Parathyroid adenoma (tissue), 2 donors: ENCODE measurements around the gene LSAMP.

Experiments used
- H2AFZ ChIP-seq: fragments of 300-600 bp; sonication (generic); one replicate; pipeline ENCODE4 v1.7.0; 2017; ENCODE audit warnings: antibody characterized with exemption, mild to moderate bottlenecking
- H3K27ac ChIP-seq: fragments of 300-600 bp; sonication (generic); one replicate; pipeline ENCODE4 v1.7.0; 2017
- H3K27me3 ChIP-seq: fragments of 300-600 bp; sonication (generic); one replicate; pipeline ENCODE4 v1.7.0; 2017; ENCODE audit warnings: low read length; ENCODE audit not compliant: control insufficient read depth, insufficient read depth
- H3K36me3 ChIP-seq: fragments of 300-600 bp; sonication (generic); one replicate; pipeline ENCODE4 v1.7.0; 2017; ENCODE audit warnings: low read length; ENCODE audit not compliant: control insufficient read depth, insufficient read depth
- H3K4me1 ChIP-seq: fragments of 300-600 bp; sonication (generic); one replicate; pipeline ENCODE4 v1.7.0; 2017; ENCODE audit warnings: control low read depth
- H3K4me2 ChIP-seq: fragments of 300-600 bp; sonication (generic); one replicate; pipeline ENCODE4 v1.7.0; 2017; ENCODE audit warnings: low read length
- H3K4me3 ChIP-seq: fragments of 300-600 bp; sonication (generic); one replicate; pipeline ENCODE4 v1.7.0; 2017; ENCODE audit warnings: low read depth, low read length
- H3K79me2 ChIP-seq: fragments of 300-600 bp; sonication (generic); one replicate; pipeline ENCODE4 v1.7.0; 2017; ENCODE audit warnings: control low read depth
- H3K9ac ChIP-seq: fragments of 300-600 bp; sonication (generic); one replicate; pipeline ENCODE4 v1.7.0; 2017; ENCODE audit warnings: mild to moderate bottlenecking
- H3K9me3 ChIP-seq: fragments of 300-600 bp; sonication (generic); one replicate; pipeline ENCODE4 v1.7.0; 2017; ENCODE audit warnings: low read length; ENCODE audit not compliant: control insufficient read depth
- CTCF ChIP-seq: fragments of 300-600 bp; sonication (generic); IDR thresholded peaks from one replicate; pipeline ENCODE4 v1.7.0; 2017; ENCODE audit warnings: antibody characterized with exemption, mild to moderate bottlenecking
- donor health status: primary hyperparathyroidism.

Gene LSAMP

GRCh38 chr3:116242825-116243224, 202.5 kb downstream of the LSAMP start:
- Histone ChIP-seq H3K27me3 (no peaks in the 10 kb centered on the region), H3K4me3 (no peak overlapping the region), H3K79me2 (no peaks in the 10 kb centered on the region), H3K4me1 (no peaks in the 10 kb centered on the region), H2AFZ (no peak overlapping the region), H3K9me3 (no peaks in the 10 kb centered on the region), H3K9ac (no peak overlapping the region), H3K36me3 (no peaks in the 10 kb centered on the region), H3K27ac (no peak overlapping the region), H3K4me2 (no peak overlapping the region)
- no peak for TF ChIP-seq CTCF

GRCh38 chr3:116241677-116242076, 203.6 kb downstream of the LSAMP start:
- no peak overlapping the region for H3K4me2 ChIP-seq
- H3K36me3 ChIP-seq: no peaks in the 10 kb centered on the region
- H3K4me1 ChIP-seq: no peaks in the 10 kb centered on the region
- no peak overlapping the region for H3K27ac ChIP-seq
- no peaks in the 10 kb centered on the region for H3K27me3 ChIP-seq
- H3K79me2 ChIP-seq: no peaks in the 10 kb centered on the region
- TF ChIP-seq CTCF: no peak
- no peak overlapping the region for H2AFZ ChIP-seq
- no peak overlapping the region for H3K4me3 ChIP-seq
- H3K9ac ChIP-seq: no peak overlapping the region
- H3K9me3 ChIP-seq: no peaks in the 10 kb centered on the region

GRCh38 chr3:116240261-116240660, 205.0 kb downstream of the LSAMP start:
- Histone ChIP-seq H3K4me2 (no peak overlapping the region), H3K4me3 (no peak overlapping the region), H2AFZ (no peak overlapping the region), H3K27me3 (no peaks in the 10 kb centered on the region), H3K9ac (no peak overlapping the region), H3K79me2 (no peaks in the 10 kb centered on the region), H3K36me3 (no peaks in the 10 kb centered on the region), H3K27ac (no peak overlapping the region), H3K9me3 (no peaks in the 10 kb centered on the region), H3K4me1 (no peaks in the 10 kb centered on the region)
- no peak for TF ChIP-seq CTCF

- no peaks in the 10 kb centered on the region for H3K27me3 ChIP-seq
- H3K4me2 ChIP-seq: no peak overlapping the region
- H3K27ac ChIP-seq: no peak overlapping the region
- no peaks in the 10 kb centered on the region for H3K36me3 ChIP-seq
- no peaks in the 10 kb centered on the region for H3K9me3 ChIP-seq
- TF ChIP-seq CTCF: no peak
- H3K4me3 ChIP-seq: no peak overlapping the region
- no peak overlapping the region for H2AFZ ChIP-seq
- H3K4me1 ChIP-seq: no peaks in the 10 kb centered on the region
- no peak overlapping the region for H3K9ac ChIP-seq
- H3K79me2 ChIP-seq: no peaks in the 10 kb centered on the region
Measured at GRCh38 chr3:116238846-116239565, 206.3 kb downstream of the LSAMP start.

- TF ChIP-seq CTCF: no peak
- no peaks in the 10 kb centered on the region for H3K9me3 ChIP-seq
- H3K27ac ChIP-seq: no peak overlapping the region
- no peak overlapping the region for H3K4me2 ChIP-seq
- no peaks in the 10 kb centered on the region for H3K79me2 ChIP-seq
- H3K4me3 ChIP-seq: no peak overlapping the region
- no peaks in the 10 kb centered on the region for H3K36me3 ChIP-seq
- no peak overlapping the region for H2AFZ ChIP-seq
- H3K9ac ChIP-seq: no peak overlapping the region
- no peaks in the 10 kb centered on the region for H3K27me3 ChIP-seq
- H3K4me1 ChIP-seq: no peaks in the 10 kb centered on the region
Measured at GRCh38 chr3:116233711-116234357, 211.5 kb downstream of the LSAMP start.
